HEK293T (cell line): Measurements from ENCODE around the gene LGMN.
"Not testable (repeated sequence)": the region's sequence is repeated elsewhere in the genome, so short reads cannot be mapped to it uniquely, and the experiment has no call there.

Source experiments
- CTCF ChIA-PET: fragments of 350-600 bp; formaldehyde crosslinking; extraction: SDS; loops from one replicate; lab custom pipeline; 2021; ENCODE audit warnings: antibody characterized with exemption, inconsistent platforms; lab: Yijun Ruan, JAX
- POLR2A ChIA-PET: fragments of 350-600 bp; formaldehyde crosslinking; extraction: SDS; loops from one replicate; lab custom pipeline; 2020; ENCODE audit warnings: antibody characterized with exemption, inconsistent platforms; lab: Yijun Ruan, JAX
- DNase-seq: peaks from one replicate; pipeline ENCODE4 v3.0.0; 2012; ENCODE audit warnings: mixed read lengths; ENCODE audit errors: extremely low spot score
- ARNT ChIP-seq: fragments of 450-650 bp; IDR thresholded peaks from 2 replicates; pipeline ENCODE4 v1.6.1; 2017; ENCODE audit warnings: mild to moderate bottlenecking
- BHLHE40 ChIP-seq: fragments of 450-650 bp; IDR thresholded peaks from 2 replicates; pipeline ENCODE4 v1.6.1; 2016; ENCODE audit warnings: mild to moderate bottlenecking, moderate library complexity, borderline replicate concordance
- CTBP1 ChIP-seq: fragments of 450-650 bp; IDR thresholded peaks from 2 replicates; pipeline ENCODE4 v1.6.1; 2016; ENCODE audit warnings: borderline replicate concordance
- ELF4 ChIP-seq: fragments of 450-650 bp; IDR thresholded peaks from 2 replicates; pipeline ENCODE4 v1.6.1; 2017; ENCODE audit warnings: antibody characterized with exemption
- FOXA1 ChIP-seq: fragments of 450-650 bp; IDR thresholded peaks from 2 replicates; pipeline ENCODE4 v1.6.1; 2016; ENCODE audit warnings: mild to moderate bottlenecking
- FOXK2 ChIP-seq: fragments of 450-650 bp; IDR thresholded peaks from 2 replicates; pipeline ENCODE4 v1.6.1; 2016; ENCODE audit warnings: mild to moderate bottlenecking
- FOXM1 ChIP-seq: fragments of 450-650 bp; IDR thresholded peaks from 2 replicates; pipeline ENCODE4 v1.6.1; 2017; ENCODE audit warnings: mild to moderate bottlenecking, borderline replicate concordance
- HDGF ChIP-seq: fragments of 450-650 bp; IDR thresholded peaks from 2 replicates; pipeline ENCODE4 v1.6.1; 2017; ENCODE audit warnings: antibody characterized with exemption, borderline replicate concordance
- L3MBTL2 ChIP-seq: fragments of 450-650 bp; conservative IDR thresholded peaks from 2 replicates; pipeline ENCODE4 v1.6.1; 2016; ENCODE audit warnings: mild to moderate bottlenecking
- LEF1 ChIP-seq: fragments of 450-650 bp; IDR thresholded peaks from 2 replicates; pipeline ENCODE4 v1.6.1; 2017; ENCODE audit warnings: mild to moderate bottlenecking, borderline replicate concordance
- NFRKB ChIP-seq: fragments of 450-650 bp; IDR thresholded peaks from 2 replicates; pipeline ENCODE4 v1.6.1; 2016; ENCODE audit warnings: mild to moderate bottlenecking, moderate library complexity
- SP1 ChIP-seq: fragments of 450-650 bp; IDR thresholded peaks from 2 replicates; pipeline ENCODE4 v1.6.1; 2017
- SUZ12 ChIP-seq: fragments of 450-650 bp; IDR thresholded peaks from 2 replicates; pipeline ENCODE4 v1.6.1; 2016; ENCODE audit warnings: mild to moderate bottlenecking
- TARDBP ChIP-seq: fragments of 450-650 bp; IDR thresholded peaks from 2 replicates; pipeline ENCODE4 v1.6.1; 2016
- ZNF384 ChIP-seq: fragments of 450-650 bp; IDR thresholded peaks from 2 replicates; pipeline ENCODE4 v1.6.1; 2016
- TF ChIP-seq, protein P1 (sequence below): fragments of 450-650 bp; IDR thresholded peaks from 2 replicates; pipeline ENCODE4 v1.6.1; 2016

The LGMN gene

DNA sequence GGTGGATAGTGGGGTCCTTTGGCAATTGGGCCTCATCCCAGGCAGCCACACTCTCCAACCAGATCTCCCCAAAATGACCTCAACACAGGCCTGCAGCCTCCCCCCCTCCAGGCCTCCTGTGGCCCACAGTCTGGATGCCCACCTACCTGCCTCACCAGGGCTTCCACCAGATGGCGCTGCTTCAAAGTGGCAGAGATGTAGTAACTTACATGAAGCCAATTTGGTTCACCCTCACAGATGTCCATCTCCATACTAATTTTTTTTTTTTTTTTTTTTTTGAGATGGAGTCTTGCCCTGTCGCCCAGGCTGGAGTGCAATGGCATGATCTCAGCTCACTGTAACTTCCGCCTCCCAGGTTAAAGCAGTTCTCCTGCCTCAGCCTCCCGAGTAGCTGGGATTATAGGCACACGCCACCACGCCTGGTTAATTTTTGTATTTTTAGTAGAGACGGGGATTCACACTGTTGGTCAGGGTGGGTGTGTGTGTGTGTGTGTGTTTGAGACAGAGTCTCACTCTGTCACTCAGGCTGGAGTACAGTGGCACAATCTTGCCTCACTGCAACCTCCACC is 33.6 kb downstream of the LGMN start:
- CTCF ChIA-PET, result interaction anchor here (0.7 to 1.2 kb wide), 4 partner anchors 33 to 69 kb away, joined by 3 to 8 read pairs (median 4); no protein-coding TSS in a partner anchor
- POLR2A ChIA-PET, result not testable (repeated sequence)
- peak; percentile 69 for TF ChIP-seq ZNF384
- DNase-seq, result peak; percentile 81

- TF ChIP-seq SP1, result no peak
- TF ChIP-seq, protein P1, sequence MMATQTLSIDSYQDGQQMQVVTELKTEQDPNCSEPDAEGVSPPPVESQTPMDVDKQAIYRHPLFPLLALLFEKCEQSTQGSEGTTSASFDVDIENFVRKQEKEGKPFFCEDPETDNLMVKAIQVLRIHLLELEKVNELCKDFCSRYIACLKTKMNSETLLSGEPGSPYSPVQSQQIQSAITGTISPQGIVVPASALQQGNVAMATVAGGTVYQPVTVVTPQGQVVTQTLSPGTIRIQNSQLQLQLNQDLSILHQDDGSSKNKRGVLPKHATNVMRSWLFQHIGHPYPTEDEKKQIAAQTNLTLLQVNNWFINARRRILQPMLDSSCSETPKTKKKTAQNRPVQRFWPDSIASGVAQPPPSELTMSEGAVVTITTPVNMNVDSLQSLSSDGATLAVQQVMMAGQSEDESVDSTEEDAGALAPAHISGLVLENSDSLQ, result no peak
- no peak for TF ChIP-seq ARNT
- no peak for TF ChIP-seq ZNF384
- TF ChIP-seq HDGF, result no peak
- TF ChIP-seq SUZ12, result no peak
- no peak for TF ChIP-seq BHLHE40
- CTCF ChIA-PET, result no interaction called here
- POLR2A ChIA-PET, result no interaction called here
- DNase-seq, result no peak
Measured at GRCh38 chr14:92712654-92713051, 35.8 kb downstream of the LGMN start.

- ChIA-PET CTCF (interaction anchor here (0.6 kb wide), 1 partner anchor 11 kb away, joined by 10 read pairs; no protein-coding TSS in a partner anchor), POLR2A (no interaction called here)
- no peak for DNase-seq
- no peak for TF ChIP-seq HDGF
- no peak for TF ChIP-seq BHLHE40
- no peak for TF ChIP-seq ELF4
- TF ChIP-seq L3MBTL2, result no peak
- no peak for TF ChIP-seq SP1
- no peak for TF ChIP-seq ZNF384
- no peak for TF ChIP-seq FOXM1
- TF ChIP-seq CTBP1, result no peak
- TF ChIP-seq FOXA1, result no peak
- no peak for TF ChIP-seq LEF1
- TF ChIP-seq NFRKB, result no peak
- no peak for TF ChIP-seq SUZ12
- TF ChIP-seq TARDBP, result no peak
- TF ChIP-seq, protein P1, result no peak
- TF ChIP-seq FOXK2, result no peak
- no peak for TF ChIP-seq ARNT
Measured at GRCh38 chr14:92711976-92712653, 36.3 kb downstream of the LGMN start.

DNA sequence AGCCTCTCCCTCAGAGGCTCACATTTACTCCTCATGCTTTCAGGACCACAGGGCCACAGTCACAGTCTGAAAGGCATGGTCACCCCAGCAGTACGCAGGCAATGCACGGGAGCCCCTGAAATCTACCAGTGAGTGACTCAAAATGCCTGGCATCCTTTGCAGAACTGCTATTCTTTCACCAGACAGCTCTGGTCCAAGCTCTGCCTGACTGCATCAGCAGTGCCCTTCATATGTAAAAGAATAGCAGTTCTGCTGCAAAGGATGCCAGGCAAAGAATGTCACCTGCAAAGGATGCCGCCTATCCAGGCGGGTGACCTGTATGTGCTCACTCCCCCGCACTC is 38.5 kb downstream of the LGMN start:
- no peak for DNase-seq
- ChIA-PET CTCF (no interaction called here), POLR2A (no interaction called here)
- TF ChIP-seq FOXM1 (no peak), ELF4 (no peak), FOXK2 (no peak), SP1 (no peak), FOXA1 (no peak), ZNF384 (no peak), HDGF (no peak), LEF1 (no peak), SUZ12 (no peak), CTBP1 (no peak), TARDBP (no peak), L3MBTL2 (no peak), BHLHE40 (no peak), NFRKB (no peak)
- TF ChIP-seq, protein P1, result no peak

DNA sequence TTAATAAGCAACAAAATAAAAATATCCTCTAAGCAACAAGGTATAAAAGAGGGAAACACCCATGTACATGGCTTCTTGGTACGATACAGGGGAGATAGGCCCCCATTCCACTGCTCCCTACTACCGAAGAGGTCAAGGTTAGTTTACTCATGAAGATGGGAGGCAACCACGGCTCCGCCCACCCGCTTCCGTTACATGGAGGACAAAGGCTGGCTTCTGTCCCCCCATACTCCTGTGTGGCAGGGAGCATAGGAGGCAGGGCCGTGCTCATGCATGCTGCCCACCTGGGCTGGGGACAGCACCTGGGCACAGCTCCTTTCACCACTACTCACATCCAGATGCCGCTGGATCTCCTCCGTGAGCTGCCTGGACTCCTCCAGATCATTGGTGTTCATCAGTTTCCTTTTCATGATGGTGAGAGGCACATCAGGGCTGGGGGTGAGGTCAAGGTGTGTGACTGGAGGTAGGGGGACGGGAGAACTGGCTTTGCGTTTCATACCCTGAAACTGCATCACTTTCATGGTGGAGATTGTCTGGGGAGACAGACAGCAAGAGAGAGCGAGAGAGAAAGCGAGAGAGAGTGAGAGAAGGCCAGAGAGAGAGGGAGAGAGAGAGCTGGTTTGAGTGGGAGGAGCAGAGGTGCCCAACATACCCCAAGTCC is 39.0 kb downstream of the LGMN start:
- POLR2A ChIA-PET, result no interaction called here
- CTCF ChIA-PET, result no interaction called here
- no peak for DNase-seq
- TF ChIP-seq, protein P1, result no peak
- TF ChIP-seq FOXA1 (no peak), BHLHE40 (no peak), TARDBP (no peak), ARNT (no peak), NFRKB (no peak), FOXK2 (no peak), LEF1 (no peak), L3MBTL2 (no peak), SUZ12 (no peak), ELF4 (no peak), SP1 (no peak), ZNF384 (no peak), HDGF (no peak), FOXM1 (no peak), CTBP1 (no peak)
